ENCODE results near the gene GPRC5A.

Gene GPRC5A

DNA sequence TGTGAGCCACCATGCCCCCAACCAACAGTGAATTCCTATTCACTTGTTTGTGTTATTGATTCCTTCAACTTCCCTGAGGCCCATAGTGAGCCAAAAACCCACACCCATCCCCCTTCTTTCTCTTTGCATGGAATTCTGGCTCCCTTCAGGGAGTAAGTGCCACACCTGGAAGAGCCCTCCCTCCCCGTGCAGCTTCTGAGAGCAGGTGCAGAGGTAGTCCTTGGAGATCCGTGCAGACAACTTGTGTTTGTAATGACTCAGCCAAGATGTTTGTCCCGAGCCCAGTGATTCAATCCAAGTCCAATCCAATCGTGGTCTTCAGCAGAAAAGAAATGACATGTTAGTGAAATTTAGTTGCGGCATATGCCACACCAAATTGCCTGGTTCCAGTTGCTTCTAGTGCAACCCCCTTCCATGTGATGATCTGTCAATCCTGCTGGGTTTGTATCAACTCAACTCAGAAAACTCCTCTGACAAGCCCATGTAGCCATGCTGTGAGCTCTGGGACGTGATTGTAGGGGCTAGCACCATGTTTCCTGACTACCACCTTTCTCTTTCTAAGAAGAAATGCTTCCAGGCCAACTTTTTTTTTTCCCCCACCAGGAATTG lies 27.5 kb downstream of the GPRC5A start:
- Histone ChIP-seq H3K27me3 (ENCODE audit: control insufficient read depth, insufficient read depth, low read length) (no peaks in the 10 kb centered on the region), H3K4me1 (ENCODE audit: control insufficient read depth, insufficient read depth, low read length) (peaks cover 2% of the 10 kb centered on the region), H3K36me3 (ENCODE audit: control insufficient read depth, insufficient read depth, low read length) (no peaks in the 10 kb centered on the region), H3K4me3 (ENCODE audit: low read depth, low read length) (no peak overlapping the region), H3K9ac (ENCODE audit: low read depth, low read length) (no peak overlapping the region), H3K9me3 (ENCODE audit: control insufficient read depth, insufficient read depth, low read length) (no peaks in the 10 kb centered on the region)

DNA sequence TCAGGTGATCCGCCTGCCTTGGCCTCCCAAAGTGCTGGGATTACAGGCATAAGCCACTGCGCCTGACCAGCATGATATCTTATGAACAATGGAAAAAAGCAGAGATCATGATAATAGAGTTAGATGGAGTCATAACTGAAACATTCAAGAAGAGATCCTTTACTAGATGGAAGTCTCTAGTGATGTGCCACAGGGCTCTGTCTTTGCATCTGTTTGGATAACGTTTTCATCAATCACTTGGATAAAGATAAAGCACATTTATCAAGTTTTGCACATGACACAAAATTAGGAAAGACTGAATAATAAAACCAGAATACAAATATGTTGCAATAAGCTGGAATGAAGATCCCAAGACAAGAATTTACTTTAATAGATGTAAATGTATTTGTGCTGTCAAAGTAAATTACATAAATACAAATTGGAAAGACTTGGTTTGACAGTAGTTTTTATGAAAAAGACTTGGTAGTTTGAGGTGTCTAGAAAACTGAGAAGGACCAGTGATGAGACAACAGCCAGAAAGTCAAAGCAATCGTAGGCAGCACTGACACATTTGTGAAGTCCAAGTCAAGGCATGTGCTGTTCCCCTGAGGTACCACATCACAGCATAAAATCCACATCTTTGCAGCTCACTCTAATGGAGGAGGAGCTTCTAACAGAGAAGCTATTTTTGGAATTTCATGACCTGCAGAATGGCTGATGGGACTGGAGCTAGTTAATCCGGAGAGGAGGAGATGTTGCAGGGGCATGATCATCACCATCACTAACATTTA lies 28.5 kb downstream of the GPRC5A start:
- Histone ChIP-seq H3K27me3 (ENCODE audit: control insufficient read depth, insufficient read depth, low read length) (no peaks in the 10 kb centered on the region), H3K4me3 (ENCODE audit: low read depth, low read length) (no peak overlapping the region), H3K9ac (ENCODE audit: low read depth, low read length) (no peak overlapping the region), H3K9me3 (ENCODE audit: control insufficient read depth, insufficient read depth, low read length) (no peaks in the 10 kb centered on the region), H3K4me1 (ENCODE audit: control insufficient read depth, insufficient read depth, low read length) (peaks cover 2% of the 10 kb centered on the region), H3K36me3 (ENCODE audit: control insufficient read depth, insufficient read depth, low read length) (no peaks in the 10 kb centered on the region)

DNA sequence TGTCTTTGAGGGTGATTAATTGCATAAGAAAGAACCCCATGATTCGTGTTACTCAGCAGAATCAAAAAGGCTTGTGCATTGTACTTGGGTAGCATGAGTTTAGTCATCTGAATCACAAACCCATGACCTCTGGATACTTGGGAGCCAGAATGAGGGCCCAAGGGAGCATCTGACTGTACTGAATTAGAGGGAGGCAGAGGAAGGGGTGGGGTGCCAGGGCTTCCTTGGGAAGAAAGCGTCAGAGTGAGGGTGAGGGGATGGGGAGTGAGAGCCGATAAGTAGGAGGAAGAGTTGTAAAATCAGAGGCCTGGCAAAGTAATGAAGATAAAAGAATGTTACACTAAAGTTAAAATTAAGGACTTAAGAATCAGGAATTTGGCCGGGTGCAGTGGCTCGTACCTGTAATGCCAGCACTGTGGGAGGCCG lies 30.8 kb downstream of the GPRC5A start:
- Histone ChIP-seq H3K4me1 (ENCODE audit: control insufficient read depth, insufficient read depth, low read length) (no peaks in the 10 kb centered on the region), H3K9ac (ENCODE audit: low read depth, low read length) (no peak overlapping the region)

DNA sequence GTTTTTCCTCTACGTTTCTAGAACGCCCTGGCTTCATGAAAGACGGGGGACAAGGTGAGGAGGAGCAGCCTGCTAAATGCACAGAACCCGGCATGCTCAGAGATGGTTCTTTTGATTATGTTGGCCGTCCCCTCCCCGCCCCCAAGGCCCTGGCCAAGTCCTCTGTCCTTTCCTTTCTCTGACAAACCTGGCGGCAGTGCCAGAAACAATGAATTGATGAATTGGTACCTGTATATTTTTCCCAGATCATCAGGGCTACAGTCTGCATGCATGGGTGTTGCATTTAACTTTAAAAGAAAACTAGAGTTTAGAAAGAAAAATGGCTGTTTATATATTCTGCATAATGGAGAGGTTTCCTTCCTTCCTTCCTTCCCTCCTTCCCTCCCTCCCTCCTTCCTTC lies 31.6 kb downstream of the GPRC5A start:
- H3K27me3 ChIP-seq (ENCODE audit: control insufficient read depth, insufficient read depth, low read length) = no peaks in the 10 kb centered on the region
- H3K4me1 ChIP-seq (ENCODE audit: control insufficient read depth, insufficient read depth, low read length) = no peaks in the 10 kb centered on the region
- no peak overlapping the region for H3K9ac ChIP-seq (ENCODE audit: low read depth, low read length)
- H3K9me3 ChIP-seq (ENCODE audit: control insufficient read depth, insufficient read depth, low read length) = no peaks in the 10 kb centered on the region
- no peaks in the 10 kb centered on the region for H3K36me3 ChIP-seq (ENCODE audit: control insufficient read depth, insufficient read depth, low read length)
- no peak overlapping the region for H3K4me3 ChIP-seq (ENCODE audit: low read depth, low read length)

More for the DNA sequence above, 30.8 kb downstream of the GPRC5A start:
- H3K4me3 ChIP-seq (ENCODE audit: low read depth, low read length) = no peak overlapping the region
- H3K36me3 ChIP-seq (ENCODE audit: control insufficient read depth, insufficient read depth, low read length) = no peaks in the 10 kb centered on the region
- no peaks in the 10 kb centered on the region for H3K27me3 ChIP-seq (ENCODE audit: control insufficient read depth, insufficient read depth, low read length)
- no peaks in the 10 kb centered on the region for H3K9me3 ChIP-seq (ENCODE audit: control insufficient read depth, insufficient read depth, low read length)

DNA sequence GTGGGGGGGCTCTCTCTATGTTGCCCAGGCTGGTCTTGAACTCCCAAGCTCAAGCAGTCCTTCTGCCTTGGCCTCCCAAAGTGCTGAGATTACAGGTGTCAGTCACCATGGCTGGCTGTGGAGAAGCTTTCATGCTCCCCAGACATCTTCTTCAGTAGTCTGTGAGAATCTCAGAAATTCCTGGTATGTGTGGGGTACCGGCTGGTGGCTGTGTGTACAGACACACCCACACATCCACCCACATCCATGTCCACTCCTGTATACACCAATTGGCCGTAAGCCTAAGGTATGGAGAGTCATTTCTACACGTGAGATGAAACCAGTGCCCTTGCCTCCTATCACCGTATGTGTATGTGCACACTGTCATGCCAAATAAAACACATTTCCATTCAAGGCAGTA lies 32.8 kb downstream of the GPRC5A start:
- Histone ChIP-seq H3K4me1 (ENCODE audit: control insufficient read depth, insufficient read depth, low read length) (no peaks in the 10 kb centered on the region), H3K9me3 (ENCODE audit: control insufficient read depth, insufficient read depth, low read length) (no peaks in the 10 kb centered on the region)

DNA sequence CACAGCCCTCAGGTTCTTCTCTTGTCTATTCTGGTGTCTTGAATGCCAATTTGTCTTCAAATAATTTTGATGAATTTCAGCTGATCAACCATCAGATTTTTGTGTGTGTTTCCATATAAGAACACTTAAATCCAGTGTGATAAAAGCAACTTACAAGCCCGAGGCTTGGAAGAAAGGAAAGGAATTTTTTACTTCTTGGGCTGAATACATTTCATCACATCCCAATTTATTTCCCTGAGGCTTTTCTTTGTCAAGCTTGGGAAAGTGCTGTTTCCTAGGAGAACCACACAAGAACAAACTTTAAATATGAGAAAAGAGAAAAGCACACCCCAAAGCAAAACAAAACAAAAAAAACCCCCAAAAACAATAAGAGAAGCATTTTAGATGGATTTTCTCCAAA lies 34.0 kb downstream of the GPRC5A start:
- H3K9me3 ChIP-seq (ENCODE audit: control insufficient read depth, insufficient read depth, low read length) = no peaks in the 10 kb centered on the region
- no peak overlapping the region for H3K9ac ChIP-seq (ENCODE audit: low read depth, low read length)
- no peaks in the 10 kb centered on the region for H3K36me3 ChIP-seq (ENCODE audit: control insufficient read depth, insufficient read depth, low read length)
- H3K4me1 ChIP-seq (ENCODE audit: control insufficient read depth, insufficient read depth, low read length) = no peaks in the 10 kb centered on the region
- H3K4me3 ChIP-seq (ENCODE audit: low read depth, low read length) = no peak overlapping the region
- H3K27me3 ChIP-seq (ENCODE audit: control insufficient read depth, insufficient read depth, low read length) = no peaks in the 10 kb centered on the region

More for the DNA sequence above, 32.8 kb downstream of the GPRC5A start:
- no peaks in the 10 kb centered on the region for H3K36me3 ChIP-seq (ENCODE audit: control insufficient read depth, insufficient read depth, low read length)
- H3K27me3 ChIP-seq (ENCODE audit: control insufficient read depth, insufficient read depth, low read length) = no peaks in the 10 kb centered on the region
- H3K9ac ChIP-seq (ENCODE audit: low read depth, low read length) = no peak overlapping the region
- H3K4me3 ChIP-seq (ENCODE audit: low read depth, low read length) = no peak overlapping the region

DNA sequence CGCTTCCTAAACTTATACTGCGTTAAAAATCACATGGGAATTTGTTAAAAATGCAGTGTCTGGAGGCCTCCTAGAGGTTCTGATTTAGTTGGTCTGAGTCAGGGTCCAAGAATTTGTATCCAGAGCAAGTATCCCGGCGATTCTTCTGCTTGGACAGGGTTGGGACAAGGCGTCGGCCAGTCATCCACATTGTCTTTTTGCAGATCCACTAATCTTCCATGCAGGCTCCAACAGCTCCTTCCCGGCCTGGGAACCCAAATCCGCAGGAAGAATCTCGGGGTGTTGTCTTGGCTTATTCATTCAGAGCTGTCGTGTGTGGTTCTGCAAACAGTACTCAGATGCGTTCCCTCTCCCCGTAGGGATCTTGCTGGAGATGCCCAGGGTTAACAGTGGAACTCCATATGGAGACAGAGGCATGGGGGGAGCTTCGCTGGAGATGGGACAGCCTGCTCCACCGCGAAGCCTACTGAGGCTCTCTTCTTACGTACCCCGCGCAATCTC lies 35.3 kb downstream of the GPRC5A start:
- no peaks in the 10 kb centered on the region for H3K36me3 ChIP-seq (ENCODE audit: control insufficient read depth, insufficient read depth, low read length)
- H3K27me3 ChIP-seq (ENCODE audit: control insufficient read depth, insufficient read depth, low read length) = no peaks in the 10 kb centered on the region
- no peak overlapping the region for H3K9ac ChIP-seq (ENCODE audit: low read depth, low read length)
- H3K4me1 ChIP-seq (ENCODE audit: control insufficient read depth, insufficient read depth, low read length) = no peaks in the 10 kb centered on the region
- no peak overlapping the region for H3K4me3 ChIP-seq (ENCODE audit: low read depth, low read length)
- H3K9me3 ChIP-seq (ENCODE audit: control insufficient read depth, insufficient read depth, low read length) = no peaks in the 10 kb centered on the region

DNA sequence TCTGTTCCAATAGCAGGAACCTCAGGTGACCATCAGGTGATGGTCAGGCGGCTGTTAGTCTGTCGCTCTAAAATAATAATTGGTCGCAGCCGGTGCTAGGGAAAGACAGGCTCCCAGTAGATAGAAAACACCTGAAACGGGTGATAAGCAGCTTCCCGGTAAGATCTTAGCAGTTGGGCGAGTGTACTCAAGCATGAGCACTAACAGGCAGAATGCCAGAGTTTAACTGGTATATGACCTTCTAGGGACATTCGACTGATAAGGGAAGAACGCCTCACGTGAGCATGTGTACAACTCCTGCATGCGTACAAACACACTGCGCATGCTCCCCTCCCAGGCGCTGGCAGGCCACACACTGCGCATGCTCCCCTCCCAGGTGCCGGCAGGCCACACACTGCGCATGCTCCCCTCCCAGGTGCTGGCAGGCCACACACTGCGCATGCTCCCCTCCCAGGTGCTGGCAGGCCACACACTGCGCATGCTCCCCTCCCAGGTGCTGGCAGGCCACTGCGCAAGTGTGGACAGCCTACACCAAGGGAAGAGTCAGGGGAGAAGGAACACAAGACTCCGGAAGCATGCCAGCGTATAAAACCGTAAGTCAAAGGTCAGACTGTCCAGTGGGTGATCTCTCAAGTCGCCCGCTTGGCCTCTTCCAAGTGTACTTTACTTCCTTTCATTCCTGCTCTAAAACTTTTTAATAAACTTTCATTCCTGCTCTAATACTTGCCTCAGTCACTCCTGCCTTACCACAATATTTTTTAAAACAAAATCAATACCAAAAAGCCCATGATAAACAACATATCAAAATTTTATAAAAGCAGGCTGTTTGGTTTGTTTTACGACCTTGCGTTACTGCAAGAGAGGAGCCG lies 36.1 kb downstream of the GPRC5A start:
- no peak overlapping the region for H3K9ac ChIP-seq (ENCODE audit: low read depth, low read length)
- no peaks in the 10 kb centered on the region for H3K4me1 ChIP-seq (ENCODE audit: control insufficient read depth, insufficient read depth, low read length)
- H3K27me3 ChIP-seq (ENCODE audit: control insufficient read depth, insufficient read depth, low read length) = no peaks in the 10 kb centered on the region
- H3K36me3 ChIP-seq (ENCODE audit: control insufficient read depth, insufficient read depth, low read length) = no peaks in the 10 kb centered on the region
- H3K9me3 ChIP-seq (ENCODE audit: control insufficient read depth, insufficient read depth, low read length) = no peaks in the 10 kb centered on the region
- H3K4me3 ChIP-seq (ENCODE audit: low read depth, low read length) = no peak overlapping the region

DNA sequence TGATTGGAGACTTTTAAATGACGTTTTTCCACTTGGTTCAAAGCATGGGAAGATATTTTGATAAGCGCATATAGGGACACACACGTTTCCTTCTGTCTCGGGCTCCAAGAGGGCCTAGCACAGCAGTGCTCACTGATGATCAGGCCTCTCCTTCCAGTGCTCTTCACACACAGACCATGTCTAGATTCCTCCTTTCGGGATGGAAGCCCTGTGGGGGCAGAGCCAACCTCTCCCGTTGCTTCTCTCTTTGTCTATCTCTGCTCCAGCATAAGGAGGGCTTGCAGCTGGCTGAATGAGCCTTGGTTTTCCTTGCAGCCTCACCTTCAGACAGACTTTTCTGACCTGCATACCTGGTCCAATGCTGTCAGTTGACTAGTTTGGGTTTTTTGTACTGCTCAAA lies 38.3 kb downstream of the GPRC5A start:
- Histone ChIP-seq H3K36me3 (ENCODE audit: control insufficient read depth, insufficient read depth, low read length) (no peaks in the 10 kb centered on the region), H3K27me3 (ENCODE audit: control insufficient read depth, insufficient read depth, low read length) (no peaks in the 10 kb centered on the region), H3K9me3 (ENCODE audit: control insufficient read depth, insufficient read depth, low read length) (no peaks in the 10 kb centered on the region), H3K4me1 (ENCODE audit: control insufficient read depth, insufficient read depth, low read length) (no peaks in the 10 kb centered on the region), H3K4me3 (ENCODE audit: low read depth, low read length) (no peak overlapping the region), H3K9ac (ENCODE audit: low read depth, low read length) (no peak overlapping the region)

DNA sequence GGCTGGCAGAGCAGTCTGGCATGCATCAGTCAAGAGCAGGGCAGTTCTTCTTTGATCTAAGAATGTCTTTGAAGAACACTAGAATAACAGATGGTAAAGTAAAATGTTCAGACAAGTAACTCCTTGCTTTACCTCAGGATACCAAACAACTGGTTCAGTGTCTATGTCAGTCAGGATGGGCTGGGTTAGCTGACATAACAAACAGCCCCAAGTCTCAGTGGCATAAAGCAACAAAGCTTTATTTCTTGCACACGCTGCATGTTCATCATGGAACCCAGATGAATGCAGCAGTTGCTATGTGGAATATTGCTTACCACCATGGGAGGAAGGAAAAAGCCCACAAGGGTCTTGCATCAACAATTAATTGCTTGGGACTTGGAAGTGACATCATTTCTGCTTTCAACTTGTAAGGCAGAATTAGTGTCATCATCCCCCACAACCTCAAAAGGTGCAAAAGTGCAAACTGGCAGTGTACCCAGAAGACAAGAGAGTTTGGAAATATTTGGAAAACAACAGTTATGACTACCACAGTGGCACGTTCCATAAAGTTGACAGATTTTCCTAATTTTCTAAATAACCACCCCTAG lies 39.4 kb downstream of the GPRC5A start:
- H3K27me3 ChIP-seq (ENCODE audit: control insufficient read depth, insufficient read depth, low read length) = no peaks in the 10 kb centered on the region
- H3K36me3 ChIP-seq (ENCODE audit: control insufficient read depth, insufficient read depth, low read length) = no peaks in the 10 kb centered on the region
- H3K9me3 ChIP-seq (ENCODE audit: control insufficient read depth, insufficient read depth, low read length) = no peaks in the 10 kb centered on the region
- H3K9ac ChIP-seq (ENCODE audit: low read depth, low read length) = no peak overlapping the region
- no peaks in the 10 kb centered on the region for H3K4me1 ChIP-seq (ENCODE audit: control insufficient read depth, insufficient read depth, low read length)
- H3K4me3 ChIP-seq (ENCODE audit: low read depth, low read length) = no peak overlapping the region

DNA sequence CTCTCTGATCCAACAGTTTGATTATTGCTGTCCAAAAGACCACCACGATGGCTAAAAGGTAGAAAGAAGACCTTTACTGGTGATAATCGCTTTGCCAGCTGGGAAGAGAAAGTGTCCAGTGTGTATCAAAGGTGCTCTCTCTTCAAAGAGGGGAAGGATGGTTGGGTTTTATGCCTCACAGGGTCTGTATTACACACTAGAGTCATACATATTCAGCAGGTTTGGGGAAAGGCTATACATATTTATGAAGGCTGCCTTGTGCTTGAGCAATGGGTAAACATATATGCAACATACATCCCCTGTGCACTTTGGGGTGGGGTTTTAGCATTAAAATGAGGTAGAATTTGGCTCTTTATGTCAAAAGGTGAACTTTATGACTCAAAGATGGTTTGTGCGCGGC lies 42.4 kb downstream of the GPRC5A start:
- H3K9me3 ChIP-seq (ENCODE audit: control insufficient read depth, insufficient read depth, low read length) = no peaks in the 10 kb centered on the region

More for the DNA sequence above, 42.4 kb downstream of the GPRC5A start:
- Histone ChIP-seq H3K4me3 (ENCODE audit: low read depth, low read length) (no peak overlapping the region), H3K4me1 (ENCODE audit: control insufficient read depth, insufficient read depth, low read length) (no peaks in the 10 kb centered on the region), H3K9ac (ENCODE audit: low read depth, low read length) (no peak overlapping the region), H3K27me3 (ENCODE audit: control insufficient read depth, insufficient read depth, low read length) (no peaks in the 10 kb centered on the region), H3K36me3 (ENCODE audit: control insufficient read depth, insufficient read depth, low read length) (no peaks in the 10 kb centered on the region)
